Common myeloid progenitor, CD34-positive (primary cell): Measurements from ENCODE around the gene CTPS1.

Source experiments
- CTCF ChIA-PET: fragments of 350-600 bp; sonication (Branson Sonifier 250); formaldehyde crosslinking; loops from one replicate; lab custom pipeline; 2021; ENCODE audit warnings: antibody characterized with exemption; lab: Charles Lee
- POLR2A ChIA-PET: fragments of 350-600 bp; sonication (Branson Sonifier 250); formaldehyde crosslinking; loops from one replicate; lab custom pipeline; 2021; ENCODE audit warnings: antibody characterized with exemption; lab: Charles Lee
- DNase-seq, 3 donors: peaks; one replicate each; pipeline versions ENCODE4 v3.0.0 to v3.0.0-alpha.2; 2013
- H3K27ac ChIP-seq, 2 experiments: 1 replicate in 1 of 2; 2 replicates in 1 of 2; pipeline ENCODE4 v1.7.0; 2013; ENCODE audit warnings: inconsistent platforms in 2 of 2, low read length in 2 of 2, mild to moderate bottlenecking in 2 of 2, low read depth in 1 of 2, moderate library complexity in 1 of 2; ENCODE audit not compliant: severe bottlenecking in 2 of 2, insufficient read depth in 1 of 2, poor library complexity in 1 of 2
- H3K27me3 ChIP-seq, 5 experiments: replicated peaks in 2 of 5; 1 replicate in 3 of 5; 2 replicates in 2 of 5; pipeline versions ENCODE4 v1.6.1 to v1.7.0; 2013; ENCODE audit warnings: low read length in 4 of 5, mild to moderate bottlenecking in 2 of 5, moderate library complexity in 2 of 5, inconsistent platforms in 1 of 5; ENCODE audit not compliant: insufficient read depth in 5 of 5, control insufficient read depth in 4 of 5
- H3K36me3 ChIP-seq, 4 experiments: 1 replicate in 2 of 4; 2 replicates in 2 of 4; pipeline versions ENCODE4 v1.6.1 to v1.7.0; 2013; ENCODE audit warnings: low read length in 3 of 4, control low read depth in 1 of 4, mild to moderate bottlenecking in 1 of 4; ENCODE audit not compliant: control insufficient read depth in 4 of 4, insufficient read depth in 4 of 4
- H3K4me1 ChIP-seq, 4 experiments: 1 replicate in 3 of 4; 2 replicates in 1 of 4; pipeline versions ENCODE4 v1.6.1 to v1.7.1; 2013; ENCODE audit warnings: low read length in 3 of 4, mild to moderate bottlenecking in 3 of 4, control low read depth in 1 of 4, inconsistent platforms in 1 of 4, moderate library complexity in 1 of 4; ENCODE audit not compliant: control insufficient read depth in 4 of 4, insufficient read depth in 4 of 4; ENCODE audit errors: control extremely low read depth in 1 of 4
- H3K4me3 ChIP-seq, 7 experiments: 1 replicate in 4 of 7; 2 replicates in 3 of 7; pipeline versions ENCODE4 v1.5.1 to v1.7.0; 2013; ENCODE audit warnings: mild to moderate bottlenecking in 7 of 7, low read length in 6 of 7, moderate library complexity in 6 of 7, inconsistent platforms in 2 of 7, low read depth in 2 of 7, control low read depth in 1 of 7; ENCODE audit not compliant: insufficient read depth in 4 of 7, control insufficient read depth in 1 of 7; ENCODE audit errors: extremely low read depth in 1 of 7
- H3K9me3 ChIP-seq, 5 experiments: 1 replicate in 4 of 5; 2 replicates in 1 of 5; pipeline versions ENCODE4 v1.6.1 to v1.7.1; 2013; ENCODE audit warnings: low read length in 4 of 5, mild to moderate bottlenecking in 2 of 5, inconsistent platforms in 1 of 5, low read depth in 1 of 5, moderate library complexity in 1 of 5; ENCODE audit not compliant: control insufficient read depth in 4 of 5, insufficient read depth in 2 of 5; ENCODE audit errors: control extremely low read depth in 1 of 5
- WGBS: methylation state at CpG from one replicate; pipeline ENCODE4 v1.1.5; 2013; ENCODE audit not compliant: insufficient coverage; 5-methylcytosine and 5-hydroxymethylcytosine counted together

The CTPS1 gene

DNA sequence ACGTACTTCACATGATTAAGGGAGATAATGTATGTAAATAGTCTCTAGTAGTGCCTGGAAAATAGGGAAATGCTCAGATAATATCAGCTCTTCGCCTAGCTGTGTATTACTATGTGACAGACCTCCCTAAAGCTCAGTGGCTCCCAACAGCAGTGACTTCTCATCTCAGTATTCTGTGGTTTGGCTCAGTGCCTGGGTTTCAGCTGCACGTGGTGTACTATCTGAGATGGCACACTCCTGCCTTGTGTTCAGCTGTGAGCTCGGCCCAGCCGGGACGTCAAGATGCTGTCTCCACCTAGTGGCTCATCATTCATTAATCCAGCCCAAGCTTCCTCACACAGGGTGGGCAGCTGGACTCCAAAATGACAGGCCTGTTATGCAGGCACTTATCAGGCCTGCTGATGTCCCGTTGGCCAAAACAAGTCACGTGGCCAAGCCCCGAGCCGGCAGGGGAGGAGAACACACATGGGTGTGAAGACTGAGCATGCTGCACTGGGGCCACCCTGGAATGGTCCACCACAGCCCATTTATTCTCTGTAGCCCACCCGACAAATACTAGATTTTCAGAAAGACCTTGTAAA is 24.2 kb downstream of the CTPS1 start:
- ChIA-PET CTCF (interaction anchor here (1.0 to 1.8 kb wide), 12 partner anchors 9 to 237 kb away, joined by 3 to 13 read pairs (median 5); partner anchors contain the start of genes CTPS1 and SLFNL1), POLR2A (no interaction called here)
- WGBS, result 13% methylated on average over 8 of the region's 11 CpGs
- Histone ChIP-seq H3K4me1 (peaks cover 0 to 20% (median 15%) of the 10 kb centered on the region in 4 experiments), H3K27ac (no peak overlapping the region), H3K9me3 (no peaks in the 10 kb centered on the region), H3K36me3 (peaks cover 13 to 85% (median 48%) of the 10 kb centered on the region in 4 experiments), H3K27me3 (no peaks in the 10 kb centered on the region), H3K4me3 (no peak overlapping the region)
- DNase-seq, result peak; percentile 98 to 99 (median 99)

DNA sequence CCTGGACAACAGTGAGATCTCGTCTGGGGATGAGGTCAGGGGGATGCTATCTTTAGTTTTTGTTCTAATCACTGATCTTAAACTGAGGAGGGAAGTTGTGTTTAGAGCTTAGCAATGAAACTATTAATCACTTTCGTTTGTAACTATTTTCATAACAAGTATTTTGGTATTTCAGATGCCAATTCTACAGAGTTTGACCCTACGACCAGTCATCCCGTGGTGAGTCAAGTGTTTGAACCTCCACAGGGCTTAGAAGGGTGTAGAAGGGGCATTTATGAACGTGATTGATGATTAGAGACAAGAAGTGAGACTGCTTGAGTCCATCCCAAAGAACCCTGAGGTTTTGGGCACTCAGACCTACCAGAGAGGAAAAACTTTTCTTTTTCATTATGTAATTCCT is 26.4 kb downstream of the CTPS1 start:
- Histone ChIP-seq H3K27me3 (no peaks in the 10 kb centered on the region), H3K27ac (no peak overlapping the region), H3K9me3 (no peaks in the 10 kb centered on the region), H3K4me1 (peaks cover 0 to 20% (median 15%) of the 10 kb centered on the region in 4 experiments), H3K36me3 (peaks cover 8 to 89% (median 56%) of the 10 kb centered on the region in 4 experiments), H3K4me3 (no peak overlapping the region)
- no CpG with 5 or more reads among the region's 5 CpGs for WGBS
- DNase-seq, result no peak
- CTCF ChIA-PET, result no interaction called here
- POLR2A ChIA-PET, result no interaction called here

DNA sequence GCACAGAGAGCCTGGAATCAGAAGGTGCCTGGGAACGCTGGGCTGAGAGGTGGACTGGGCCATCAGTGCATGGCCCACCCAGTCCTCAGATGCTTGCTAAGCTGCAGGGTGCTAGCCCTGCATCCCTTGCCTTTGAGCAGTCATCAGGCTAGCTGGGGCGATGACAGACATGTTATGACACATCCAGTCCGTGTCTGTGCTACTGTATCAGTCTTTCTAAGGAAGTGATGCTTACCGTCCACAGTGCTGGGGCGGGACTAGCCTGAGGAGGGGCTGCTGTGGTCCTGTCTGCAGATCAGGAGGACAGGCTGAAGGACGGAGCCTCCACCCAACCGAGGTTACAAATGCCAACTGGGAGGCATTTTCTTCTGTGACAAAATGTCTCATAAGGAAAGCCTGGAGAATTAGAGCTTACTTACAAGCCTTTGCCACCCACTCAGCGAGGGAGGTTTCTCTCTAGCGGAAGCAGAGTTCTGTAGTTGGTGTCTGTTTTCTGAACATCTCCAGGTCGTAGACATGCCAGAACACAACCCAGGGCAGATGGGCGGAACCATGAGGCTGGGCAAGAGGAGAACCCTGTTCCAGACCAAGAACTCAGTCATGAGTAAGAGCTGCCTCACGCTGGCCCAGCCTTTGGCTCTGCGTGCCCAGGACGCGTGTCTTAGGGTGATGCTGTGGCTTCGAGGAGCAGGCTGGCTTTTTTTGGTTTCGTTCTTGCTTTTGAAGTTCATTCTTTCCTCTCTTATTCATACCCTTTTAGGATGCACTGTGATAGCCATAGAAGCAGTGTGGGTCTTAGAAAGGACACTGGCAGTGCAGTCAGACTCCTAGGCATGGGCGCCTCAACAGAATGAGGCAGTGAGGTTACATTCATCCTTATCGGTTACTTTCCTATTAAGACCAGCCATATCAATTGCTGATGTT is 27.7 kb downstream of the CTPS1 start:
- no peaks in the 10 kb centered on the region for H3K27me3 ChIP-seq
- H3K36me3 ChIP-seq, result peaks cover 10 to 91% (median 57%) of the 10 kb centered on the region in 4 experiments
- H3K9me3 ChIP-seq, result no peaks in the 10 kb centered on the region
- CTCF ChIA-PET, result no interaction called here
- POLR2A ChIA-PET, result no interaction called here
- no peak overlapping the region for H3K27ac ChIP-seq
- WGBS, result 97% methylated on average over 16 of the region's 19 CpGs
- H3K4me1 ChIP-seq, result peaks cover 0 to 17% (median 13%) of the 10 kb centered on the region in 4 experiments
- no peak overlapping the region for H3K4me3 ChIP-seq
- DNase-seq, result no peak

DNA sequence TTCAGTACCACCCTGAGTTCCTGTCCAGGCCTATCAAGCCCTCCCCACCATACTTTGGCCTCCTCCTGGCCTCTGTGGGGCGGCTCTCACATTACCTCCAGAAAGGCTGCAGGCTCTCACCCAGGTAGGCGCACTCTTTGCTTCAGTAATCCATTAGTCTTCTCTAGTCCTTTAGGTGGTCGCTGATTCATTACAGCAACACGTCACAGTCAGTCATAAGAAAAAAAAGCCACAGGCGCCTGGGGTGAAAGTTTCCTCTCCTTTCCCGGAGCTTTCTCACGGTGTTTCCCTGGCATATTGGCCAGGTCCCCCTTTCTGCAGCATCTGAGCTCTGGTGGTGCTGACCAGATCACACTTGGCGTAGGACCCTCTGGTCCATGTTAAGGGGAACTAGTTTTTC is 30.0 kb downstream of the CTPS1 start:
- CTCF ChIA-PET, result no interaction called here
- H3K4me3 ChIP-seq, result no peak overlapping the region
- peaks cover 0 to 9% (median 4%) of the 10 kb centered on the region in 4 experiments for H3K4me1 ChIP-seq
- H3K9me3 ChIP-seq, result no peaks in the 10 kb centered on the region
- H3K27me3 ChIP-seq, result no peaks in the 10 kb centered on the region
- 95% methylated on average over 5 of the region's 8 CpGs for WGBS
- DNase-seq, result no peak
- POLR2A ChIA-PET, result no interaction called here
- H3K36me3 ChIP-seq, result peaks cover 10 to 89% (median 60%) of the 10 kb centered on the region in 4 experiments
- H3K27ac ChIP-seq, result no peak overlapping the region

DNA sequence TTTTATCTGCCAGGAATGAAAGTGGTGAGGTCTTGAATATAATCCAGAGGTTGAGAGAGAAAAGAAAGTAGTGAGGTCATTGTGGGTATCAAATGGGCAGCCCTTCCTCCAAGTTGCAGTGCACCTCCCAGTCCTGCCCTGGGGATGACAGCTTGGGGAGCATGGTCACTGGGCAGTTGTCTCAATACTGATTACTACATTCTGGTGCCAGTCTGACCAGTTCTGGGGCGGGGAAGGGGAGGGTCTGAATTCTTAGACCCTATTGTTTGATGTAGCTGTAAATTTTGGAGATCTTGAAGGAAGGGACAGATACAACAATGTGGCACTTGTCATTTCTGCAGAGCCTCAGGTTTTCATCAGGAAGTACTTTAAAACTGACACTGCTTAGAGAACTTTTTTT is 30.8 kb downstream of the CTPS1 start:
- CTCF ChIA-PET, result no interaction called here

DNA sequence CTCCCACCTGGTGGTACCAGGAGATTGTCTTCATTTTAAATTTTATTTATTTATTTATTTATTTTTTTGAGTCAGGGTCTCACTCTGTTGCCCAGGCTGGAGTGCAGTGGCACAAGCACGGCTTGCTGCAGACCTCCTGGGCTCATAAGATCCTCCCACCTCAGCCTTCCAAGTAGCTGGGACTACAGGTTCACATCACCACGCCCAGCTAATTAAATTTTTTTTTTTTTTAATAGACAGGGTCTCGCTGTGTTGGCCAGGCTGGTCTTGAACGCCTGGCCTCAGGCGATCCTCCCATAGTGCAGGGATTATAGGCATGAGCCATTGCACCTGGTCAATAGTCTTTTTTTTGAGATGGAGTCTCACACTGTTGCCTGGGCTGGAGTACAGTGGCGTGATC is 33.5 kb downstream of the CTPS1 start:
- H3K36me3 ChIP-seq, result peaks cover 2 to 90% (median 46%) of the 10 kb centered on the region in 4 experiments
- ChIA-PET CTCF (interaction anchor here (1.1 to 1.5 kb wide), 2 partner anchors 10 to 111 kb away, joined by 3 read pairs; no protein-coding TSS in a partner anchor), POLR2A (no interaction called here)

More for the DNA sequence above, 30.8 kb downstream of the CTPS1 start:
- H3K4me3 ChIP-seq, result no peak overlapping the region
- H3K27ac ChIP-seq, result no peak overlapping the region
- POLR2A ChIA-PET, result interaction anchor here (0.6 kb wide), 1 partner anchor 92 kb away, joined by 3 read pairs; no protein-coding TSS in a partner anchor
- no peak for DNase-seq
- H3K9me3 ChIP-seq, result no peaks in the 10 kb centered on the region
- H3K4me1 ChIP-seq, result peaks cover 0 to 18% (median 10%) of the 10 kb centered on the region in 4 experiments
- H3K27me3 ChIP-seq, result no peaks in the 10 kb centered on the region
- peaks cover 10 to 91% (median 60%) of the 10 kb centered on the region in 4 experiments for H3K36me3 ChIP-seq
- WGBS, result no CpG with 5 or more reads among the region's 1 CpG

More for the DNA sequence above, 33.5 kb downstream of the CTPS1 start:
- Histone ChIP-seq H3K27me3 (no peaks in the 10 kb centered on the region), H3K9me3 (no peaks in the 10 kb centered on the region), H3K4me1 (peaks cover 0 to 25% (median 12%) of the 10 kb centered on the region in 4 experiments), H3K27ac (no peak overlapping the region), H3K4me3 (no peak overlapping the region)
- 100% methylated on average over 6 of the region's 6 CpGs for WGBS
- no peak for DNase-seq
